IPS-NIHi7 (cell line): ENCODE results near the gene KCNJ15.
"Not testable (repeated sequence)": the region's sequence is repeated elsewhere in the genome, so short reads cannot be mapped to it uniquely, and the experiment has no call there.

Experiments
- DNase-seq: peaks from one replicate; pipeline ENCODE4 v3.0.0; 2012; ENCODE audit warnings: mixed read lengths; ENCODE audit errors: extremely low spot score

KCNJ15 gene

GRCh38 chr21:38256599-38257302 lies at the start of gene KCNJ15:
TSS of gene KCNJ15 (plus strand) at chr21:38256991. CDS start at chr21:38299262, 42,271 bp downstream.
- DNase-seq = no peak

GRCh38 chr21:38208118-38208517 lies 48.7 kb upstream of the KCNJ15 start:
- no peak for DNase-seq

- no peak for DNase-seq
Observed at GRCh38 chr21:38211321-38211720, 45.5 kb upstream of the KCNJ15 start.

- DNase-seq = no peak
Observed at GRCh38 chr21:38212706-38213105, 44.1 kb upstream of the KCNJ15 start.

- peak; percentile 84 for DNase-seq
Observed at GRCh38 chr21:38219049-38219628, 37.7 kb upstream of the KCNJ15 start.

- no peak for DNase-seq
Observed at GRCh38 chr21:38220270-38220737, 36.5 kb upstream of the KCNJ15 start.

- no peak for DNase-seq
Observed at GRCh38 chr21:38221594-38221993, 35.2 kb upstream of the KCNJ15 start.

GRCh38 chr21:38223893-38224540 lies 32.8 kb upstream of the KCNJ15 start:
- DNase-seq = no peak

GRCh38 chr21:38227401-38227800 lies 29.4 kb upstream of the KCNJ15 start:
- DNase-seq = no peak

- DNase-seq = peak; percentile 56
Observed at GRCh38 chr21:38228115-38228514, 28.7 kb upstream of the KCNJ15 start.

GRCh38 chr21:38228537-38228936 lies 28.3 kb upstream of the KCNJ15 start:
- no peak for DNase-seq

GRCh38 chr21:38229260-38229877 lies 27.4 kb upstream of the KCNJ15 start:
- DNase-seq = no peak

- no peak for DNase-seq
Observed at GRCh38 chr21:38234395-38235142, 22.2 kb upstream of the KCNJ15 start.

GRCh38 chr21:38235251-38235650 lies 21.5 kb upstream of the KCNJ15 start:
- DNase-seq = not testable (repeated sequence)

GRCh38 chr21:38236232-38236631 lies 20.6 kb upstream of the KCNJ15 start:
- no peak for DNase-seq

- no peak for DNase-seq
Observed at GRCh38 chr21:38239672-38240071, 17.1 kb upstream of the KCNJ15 start.

- DNase-seq = no peak
Observed at GRCh38 chr21:38240129-38240528, 16.7 kb upstream of the KCNJ15 start.

- no peak for DNase-seq
Observed at GRCh38 chr21:38241029-38241740, 15.6 kb upstream of the KCNJ15 start.

- no peak for DNase-seq
Observed at GRCh38 chr21:38242061-38242460, 14.7 kb upstream of the KCNJ15 start.

- DNase-seq = no peak
Observed at GRCh38 chr21:38243732-38244406, 12.9 kb upstream of the KCNJ15 start.

- DNase-seq = no peak
Observed at GRCh38 chr21:38244407-38244787, 12.4 kb upstream of the KCNJ15 start.
